ENCODE measurements around the gene TRIP6. TPM values are rescaled to one million over a fixed set of nuclear protein-coding genes. Genes with fewer than 3 reads are reported as not detected.

TRIP6 gene
- total RNA-seq, 1 experiment from 2014 or later = 102 TPM

GRCh38 chr7:100921039-100921438, 53.9 kb downstream of the TRIP6 start:
- Histone ChIP-seq H4K20me1 (ENCODE audit: insufficient read depth) (no peaks in the 10 kb centered on the region), H3K79me2 (ENCODE audit: insufficient read depth, low read length) (no peaks in the 10 kb centered on the region), H3K27ac (ENCODE audit: low read depth, low read length) (no peak overlapping the region), H3K9ac (ENCODE audit: low read length) (no peak overlapping the region), H2AFZ (ENCODE audit: low read depth, low read length, poor library complexity, severe bottlenecking) (no peak overlapping the region), H3K9me2 (ENCODE audit: insufficient read depth) (no peaks in the 10 kb centered on the region), H3K4me2 (ENCODE audit: low read length) (no peak overlapping the region), H3K36me3 (ENCODE audit: control insufficient read depth in 1 of 2, insufficient read depth in 2 of 2, low read length in 2 of 2) (no peaks in the 10 kb centered on the region), H3K9me3 (ENCODE audit: control insufficient read depth in 1 of 2, insufficient read depth in 1 of 2, low read depth in 1 of 2, low read length in 2 of 2) (no peaks in the 10 kb centered on the region), H3K27me3 (ENCODE audit: insufficient read depth, low read length) (no peaks in the 10 kb centered on the region), H3K4me1 (ENCODE audit: control insufficient read depth in 1 of 2, insufficient read depth in 2 of 2, low read length in 2 of 2) (no peaks in the 10 kb centered on the region; a peak in 1 of 4 replicates), H3K4me3 (replicated peaks in 1 of 2; ENCODE audit: low read depth in 1 of 2, low read length in 2 of 2) (no peak overlapping the region)
- TF ChIP-seq MAX (IDR thresholded peaks at IDR 0.05) (no peak), POLR2AphosphoS5 (IDR thresholded peaks at IDR 0.05; ENCODE audit: low read depth, low read length) (no peak), SP1 (IDR thresholded peaks at IDR 0.05; ENCODE audit: low read depth) (no peak), ELF1 (IDR thresholded peaks at IDR 0.05; ENCODE audit: borderline replicate concordance, low read depth) (no peak), EZH2phosphoT487 (IDR thresholded peaks at IDR 0.05; ENCODE audit: borderline replicate concordance) (no peak), CEBPB (IDR thresholded peaks at IDR 0.05; ENCODE audit: low read depth) (no peak), SRF (IDR thresholded peaks at IDR 0.05; ENCODE audit: low read depth) (no peak), FOSL1 (IDR thresholded peaks at IDR 0.05; ENCODE audit: low read depth) (no peak), TCF7L2 (IDR thresholded peaks at IDR 0.05; ENCODE audit: borderline replicate concordance, extremely low read depth, insufficient read depth, insufficient read length) (no peak), YY1 (IDR thresholded peaks at IDR 0.05; ENCODE audit: extremely low read depth, insufficient replicate concordance, low read depth, low read length) (no peak), RAD21 (IDR thresholded peaks at IDR 0.05; ENCODE audit: low read depth) (no peak), ZNF274 (IDR thresholded peaks at IDR 0.05; ENCODE audit: low read depth, low read length) (no peak), ZBTB33 (IDR thresholded peaks at IDR 0.05; ENCODE audit: extremely low read depth, insufficient replicate concordance, low read length) (no peak), POLR2A (IDR thresholded peaks at IDR 0.05; ENCODE audit: borderline replicate concordance, extremely low read depth, insufficient read depth, insufficient read length) (no peak), EGR1 (IDR thresholded peaks at IDR 0.05; ENCODE audit: low read depth) (no peak), JUND (IDR thresholded peaks at IDR 0.05) (no peak), CBX3 (IDR thresholded peaks at IDR 0.05; ENCODE audit: low read depth) (no peak)
- CTCF ChIA-PET = interaction anchor here (0.5 kb wide), 1 partner anchor 160 kb away, joined by 3 read pairs; no protein-coding TSS in a partner anchor
- DNase-seq (ENCODE audit: low read depth, low spot score) (no peak), ATAC-seq (no peak)
- POLR2A ChIA-PET = no interaction called here
- intact Hi-C loops (cut with micrococcal nuclease) = no loop called here
- RAD21 ChIA-PET (ENCODE audit: low non-redundant PET in 1 of 2, low total read pairs in 2 of 2, uncharacterized antibody in 2 of 2, unreplicated experiment in 2 of 2) = no interaction called here
- BruUV-seq (replicated peaks) = no TSS peak

Small RNA genes within 50 kb of the gene (microRNA-seq; reads per million reads assigned to microRNA genes)
- gene MIR6875 (ENCODE audit: borderline number of aligned reads) = not detected

Other genes starting within 250 kb of the TRIP6 start
- 11.8 TPM for gene TFR2, start 225.8 kb upstream of the TRIP6 start, total RNA-seq (2021; ENCODE audit: unreplicated experiment)
- gene ACTL6B, start 210.9 kb upstream of the TRIP6 start, total RNA-seq (2021; ENCODE audit: unreplicated experiment) = not detected
- 246 TPM for gene GNB2, start 193.6 kb upstream of the TRIP6 start, total RNA-seq (2021; ENCODE audit: unreplicated experiment)
- 59.7 TPM for gene GIGYF1, start 173.1 kb upstream of the TRIP6 start, total RNA-seq (2021; ENCODE audit: unreplicated experiment)
- 67.5 TPM for gene POP7, start 161.3 kb upstream of the TRIP6 start, total RNA-seq (2021; ENCODE audit: unreplicated experiment)
- 0.30 TPM for gene EPO, start 146.9 kb upstream of the TRIP6 start, total RNA-seq (2021; ENCODE audit: unreplicated experiment)
- not detected for gene ZAN, start 133.8 kb upstream of the TRIP6 start, total RNA-seq (2021; ENCODE audit: unreplicated experiment)
- gene EPHB4, start 39.9 kb upstream of the TRIP6 start, total RNA-seq (2021; ENCODE audit: unreplicated experiment) = 61.1 TPM
- 24.6 TPM for gene SLC12A9, start 14.7 kb upstream of the TRIP6 start, total RNA-seq (2021; ENCODE audit: unreplicated experiment)
- 252 TPM for gene SRRT, start 7.7 kb downstream of the TRIP6 start, total RNA-seq (2021; ENCODE audit: unreplicated experiment)
- gene UFSP1, start 22.3 kb downstream of the TRIP6 start, total RNA-seq (2021; ENCODE audit: unreplicated experiment) = 5.6 TPM
- gene ACHE, start 28.5 kb downstream of the TRIP6 start, total RNA-seq (2021; ENCODE audit: unreplicated experiment) = 1.8 TPM
- 30.8 TPM for gene MUC3A, start 82.1 kb downstream of the TRIP6 start, total RNA-seq (2021; ENCODE audit: unreplicated experiment)
- gene MUC12, start 102.2 kb downstream of the TRIP6 start, total RNA-seq (2021; ENCODE audit: unreplicated experiment) = 0.64 TPM
- gene MUC17, start 152.7 kb downstream of the TRIP6 start, total RNA-seq (2021; ENCODE audit: unreplicated experiment) = not detected
- gene TRIM56, start 218.1 kb downstream of the TRIP6 start, total RNA-seq (2021; ENCODE audit: unreplicated experiment) = 25.9 TPM

Data from HCT116 (cell line).